ENCODE results near the gene NEU2. TPM values are rescaled to one million over a fixed set of nuclear protein-coding genes. Genes with fewer than 3 reads are reported as not detected.

NEU2 gene
- total RNA-seq, 1 donor, result not detected

DNA sequence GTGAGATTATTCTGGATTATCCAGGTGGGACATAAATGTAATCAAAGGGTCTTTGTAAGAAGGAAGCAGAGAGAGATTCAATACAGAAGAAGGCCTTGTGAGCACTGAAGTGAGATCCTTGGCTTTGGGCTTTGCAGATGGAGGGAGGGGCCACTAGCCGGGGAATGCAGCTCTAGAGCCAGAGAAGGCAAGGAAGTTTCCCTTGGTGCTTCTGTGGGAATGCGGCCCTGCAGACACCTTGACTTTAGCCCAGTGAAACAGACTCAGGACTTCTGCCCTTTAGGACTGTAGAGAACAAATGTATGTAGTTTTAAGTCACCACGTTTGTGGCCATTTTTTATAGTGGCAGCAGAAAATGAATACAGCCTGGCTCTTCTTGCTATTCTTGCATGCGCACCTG is 8.1 kb downstream of the NEU2 start:
- TF ChIP-seq, protein P1, sequence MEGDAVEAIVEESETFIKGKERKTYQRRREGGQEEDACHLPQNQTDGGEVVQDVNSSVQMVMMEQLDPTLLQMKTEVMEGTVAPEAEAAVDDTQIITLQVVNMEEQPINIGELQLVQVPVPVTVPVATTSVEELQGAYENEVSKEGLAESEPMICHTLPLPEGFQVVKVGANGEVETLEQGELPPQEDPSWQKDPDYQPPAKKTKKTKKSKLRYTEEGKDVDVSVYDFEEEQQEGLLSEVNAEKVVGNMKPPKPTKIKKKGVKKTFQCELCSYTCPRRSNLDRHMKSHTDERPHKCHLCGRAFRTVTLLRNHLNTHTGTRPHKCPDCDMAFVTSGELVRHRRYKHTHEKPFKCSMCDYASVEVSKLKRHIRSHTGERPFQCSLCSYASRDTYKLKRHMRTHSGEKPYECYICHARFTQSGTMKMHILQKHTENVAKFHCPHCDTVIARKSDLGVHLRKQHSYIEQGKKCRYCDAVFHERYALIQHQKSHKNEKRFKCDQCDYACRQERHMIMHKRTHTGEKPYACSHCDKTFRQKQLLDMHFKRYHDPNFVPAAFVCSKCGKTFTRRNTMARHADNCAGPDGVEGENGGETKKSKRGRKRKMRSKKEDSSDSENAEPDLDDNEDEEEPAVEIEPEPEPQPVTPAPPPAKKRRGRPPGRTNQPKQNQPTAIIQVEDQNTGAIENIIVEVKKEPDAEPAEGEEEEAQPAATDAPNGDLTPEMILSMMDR (IDR thresholded peaks at IDR 0.05; ENCODE audit: insufficient read depth, low read depth, low read length), result no peak
- no peak overlapping the region for H3K4me3 ChIP-seq (ENCODE audit: low read depth, low read length)
- DNase-seq (ENCODE audit: low read depth), result no peak

DNA sequence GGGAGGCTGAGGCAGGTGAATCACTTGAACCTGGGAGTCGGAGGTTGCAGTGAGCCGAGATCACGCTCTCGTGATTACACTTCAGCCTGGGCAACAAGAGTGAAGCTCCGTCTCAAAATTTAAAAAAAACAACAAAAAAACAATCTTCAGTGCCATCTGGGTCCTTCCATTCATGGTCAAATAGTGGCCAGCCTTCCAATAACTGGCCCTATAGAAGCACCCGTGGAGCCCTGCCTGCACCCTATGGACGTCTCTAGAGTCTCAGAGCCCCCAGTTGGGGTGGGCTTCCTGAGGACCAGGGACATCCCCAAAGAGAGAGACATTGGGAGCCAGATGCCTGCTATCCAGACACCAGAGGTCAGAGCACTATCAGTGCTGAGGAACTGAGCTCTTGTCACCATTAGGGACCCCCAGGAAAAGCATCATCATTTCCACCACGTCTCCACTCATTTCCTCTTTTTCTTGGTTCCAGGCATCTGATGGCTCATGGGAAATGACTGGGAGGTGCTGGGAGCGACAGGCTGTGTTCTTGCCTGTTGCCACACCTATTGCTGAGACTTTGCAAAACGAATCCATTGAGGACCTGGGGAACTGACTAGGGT is 9.4 kb downstream of the NEU2 start:
- H3K4me3 ChIP-seq (ENCODE audit: low read depth, low read length), result no peak overlapping the region
- no peak for DNase-seq (ENCODE audit: low read depth)
- TF ChIP-seq, protein P1 (IDR thresholded peaks at IDR 0.05; ENCODE audit: insufficient read depth, low read depth, low read length), result no peak

- DNase-seq (ENCODE audit: low read depth), result no peak
- TF ChIP-seq, protein P1 (IDR thresholded peaks at IDR 0.05; ENCODE audit: insufficient read depth, low read depth, low read length), result no peak
- no peak overlapping the region for H3K4me3 ChIP-seq (ENCODE audit: low read depth, low read length)
These were observed 10.1 kb downstream of the NEU2 start for GRCh38 chr2:233042549-233042948.

DNA sequence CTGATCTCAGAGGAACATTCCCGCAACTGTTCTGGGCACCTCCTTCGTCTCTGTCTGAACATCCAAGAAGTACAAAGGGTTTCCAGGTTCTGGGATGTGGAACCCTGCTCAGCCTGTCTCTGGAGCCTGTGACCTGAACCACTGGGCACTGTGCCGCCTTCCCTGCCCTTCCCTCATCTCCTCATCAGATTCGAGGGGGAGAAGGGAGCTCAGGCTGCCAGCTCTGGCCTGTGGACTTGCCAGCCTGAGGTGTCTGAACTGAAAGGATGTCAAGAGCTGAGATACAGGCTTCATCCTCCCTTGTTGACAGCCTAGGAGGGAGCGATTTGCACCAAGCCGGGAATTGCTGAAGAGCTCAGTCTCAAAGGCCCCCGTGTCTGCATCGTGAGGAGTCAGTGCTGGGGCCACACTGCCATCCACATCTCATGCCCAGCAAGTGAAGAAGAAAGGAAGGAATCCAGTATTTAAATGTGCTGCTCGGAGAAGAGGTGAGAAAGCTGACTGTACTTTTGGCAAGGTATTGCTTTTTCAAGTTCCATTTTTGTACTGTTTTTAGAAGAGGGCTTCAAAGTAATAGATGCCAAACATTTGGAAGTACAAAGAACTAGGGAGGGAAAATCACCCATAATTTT is 12.6 kb downstream of the NEU2 start:
- no peak overlapping the region for H3K4me3 ChIP-seq (ENCODE audit: low read depth, low read length)
- TF ChIP-seq, protein P1 (IDR thresholded peaks at IDR 0.05; ENCODE audit: insufficient read depth, low read depth, low read length), result no peak
- DNase-seq (ENCODE audit: low read depth), result no peak

DNA sequence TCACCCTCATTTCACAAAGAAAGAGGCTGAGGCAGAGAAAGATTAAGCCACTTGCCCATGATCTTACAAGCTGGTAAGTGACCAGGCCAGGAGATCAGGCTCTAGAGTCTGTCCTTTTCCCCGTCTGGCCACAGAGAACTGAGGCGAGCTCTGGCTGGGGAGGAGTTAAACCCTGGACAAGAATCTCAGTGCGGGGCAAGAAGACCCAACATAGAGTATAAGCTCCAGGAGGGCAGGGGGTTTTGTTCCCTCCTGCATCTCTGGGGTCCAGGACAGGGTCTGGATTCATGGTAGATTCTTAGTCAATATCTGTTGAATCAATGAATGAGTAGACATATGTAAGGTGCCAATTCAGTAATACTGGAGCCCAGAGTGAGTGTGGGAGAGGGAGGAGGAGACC is 14.7 kb downstream of the NEU2 start:
- TF ChIP-seq, protein P1 (IDR thresholded peaks at IDR 0.05; ENCODE audit: insufficient read depth, low read depth, low read length), result no peak

DNA sequence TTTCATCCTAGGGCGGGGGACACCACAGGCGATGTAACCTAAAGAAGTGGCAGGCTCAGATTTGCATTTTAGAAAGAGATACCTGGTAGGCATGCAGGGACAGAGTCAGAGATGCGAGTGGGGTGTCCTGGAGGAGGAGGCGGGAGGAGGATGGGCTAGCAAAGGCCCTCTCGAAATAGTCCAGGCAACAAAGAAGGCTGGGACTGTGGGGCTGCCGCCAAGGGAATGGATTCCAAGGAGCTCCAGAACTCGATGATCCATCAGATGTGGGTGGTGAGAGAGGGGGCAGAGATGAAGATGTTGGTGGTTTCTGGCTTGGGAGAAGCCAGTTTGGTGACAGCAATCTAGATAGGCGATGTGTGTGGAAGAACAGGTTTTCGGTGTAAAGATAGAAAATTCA is 15.2 kb downstream of the NEU2 start:
- TF ChIP-seq, protein P1 (IDR thresholded peaks at IDR 0.05; ENCODE audit: insufficient read depth, low read depth, low read length), result no peak
- no peak for DNase-seq (ENCODE audit: low read depth)

More for the DNA sequence above, 14.7 kb downstream of the NEU2 start:
- no peak overlapping the region for H3K4me3 ChIP-seq (ENCODE audit: low read depth, low read length)
- no peak for DNase-seq (ENCODE audit: low read depth)

More for the DNA sequence above, 15.2 kb downstream of the NEU2 start:
- H3K4me3 ChIP-seq (ENCODE audit: low read depth, low read length), result no peak overlapping the region

All from fibroblast of villous mesenchyme (primary cell).